ENCODE measurements around the gene VANGL1. TPM values are rescaled to one million over a fixed set of nuclear protein-coding genes. Genes with fewer than 3 reads are reported as not detected.

Gene VANGL1
- total RNA-seq, 1 donor from 2014 or later: 16.0 TPM

DNA sequence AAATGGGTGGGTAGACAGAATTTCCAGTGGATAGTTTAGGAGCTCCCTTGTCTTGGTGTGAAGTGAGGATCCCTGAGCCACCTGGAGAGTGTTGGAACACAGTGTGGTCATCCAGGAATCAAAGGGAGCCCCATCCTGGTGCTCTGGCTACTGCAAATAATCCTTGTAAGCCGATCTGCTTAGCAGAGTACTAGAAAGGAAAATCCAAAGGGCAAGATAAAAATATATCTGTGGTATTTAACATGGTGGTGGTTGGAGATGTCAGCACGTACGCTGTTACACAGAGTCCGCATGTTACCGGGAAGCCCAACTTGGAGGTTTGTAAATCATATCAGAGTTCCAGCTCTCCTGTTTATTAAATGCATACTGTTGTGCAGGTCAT is 39.0 kb downstream of the VANGL1 start:
- no peaks in the 10 kb centered on the region for H3K9me3 Mint-ChIP-seq
- H3K36me3 Mint-ChIP-seq: peaks cover 26% of the 10 kb centered on the region
- H3K4me3 Mint-ChIP-seq: no peak overlapping the region
- H3K27me3 Mint-ChIP-seq (ENCODE audit: low read depth): no peaks in the 10 kb centered on the region
- TF ChIP-seq, protein P1, sequence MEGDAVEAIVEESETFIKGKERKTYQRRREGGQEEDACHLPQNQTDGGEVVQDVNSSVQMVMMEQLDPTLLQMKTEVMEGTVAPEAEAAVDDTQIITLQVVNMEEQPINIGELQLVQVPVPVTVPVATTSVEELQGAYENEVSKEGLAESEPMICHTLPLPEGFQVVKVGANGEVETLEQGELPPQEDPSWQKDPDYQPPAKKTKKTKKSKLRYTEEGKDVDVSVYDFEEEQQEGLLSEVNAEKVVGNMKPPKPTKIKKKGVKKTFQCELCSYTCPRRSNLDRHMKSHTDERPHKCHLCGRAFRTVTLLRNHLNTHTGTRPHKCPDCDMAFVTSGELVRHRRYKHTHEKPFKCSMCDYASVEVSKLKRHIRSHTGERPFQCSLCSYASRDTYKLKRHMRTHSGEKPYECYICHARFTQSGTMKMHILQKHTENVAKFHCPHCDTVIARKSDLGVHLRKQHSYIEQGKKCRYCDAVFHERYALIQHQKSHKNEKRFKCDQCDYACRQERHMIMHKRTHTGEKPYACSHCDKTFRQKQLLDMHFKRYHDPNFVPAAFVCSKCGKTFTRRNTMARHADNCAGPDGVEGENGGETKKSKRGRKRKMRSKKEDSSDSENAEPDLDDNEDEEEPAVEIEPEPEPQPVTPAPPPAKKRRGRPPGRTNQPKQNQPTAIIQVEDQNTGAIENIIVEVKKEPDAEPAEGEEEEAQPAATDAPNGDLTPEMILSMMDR (IDR thresholded peaks at IDR 0.05; ENCODE audit: unreplicated experiment): no peak
- DNase-seq (ENCODE audit: low spot score in 2 of 2, unreplicated experiment in 2 of 2): no peak
- H3K4me1 Mint-ChIP-seq: peaks cover 22% of the 10 kb centered on the region
- no peak overlapping the region for H3K27ac Mint-ChIP-seq

DNA sequence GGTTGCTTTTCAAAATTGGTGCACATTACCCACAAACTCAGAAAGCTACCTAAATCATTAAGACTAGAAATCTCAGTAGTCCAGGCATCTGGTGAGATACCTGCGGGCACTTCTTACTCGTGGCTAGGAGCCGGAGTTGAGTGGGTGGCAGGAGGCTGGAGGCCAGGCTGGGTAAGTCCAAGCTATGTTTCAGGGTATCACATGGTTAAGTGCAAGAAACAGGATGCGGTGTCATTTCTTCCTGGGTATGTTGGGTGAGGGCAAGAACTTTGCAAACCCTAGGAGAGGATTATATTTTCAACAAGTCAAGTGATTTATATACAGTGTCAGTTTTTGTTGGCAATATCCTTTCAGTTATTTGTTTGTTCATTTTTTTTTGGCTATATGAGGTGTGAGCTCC is 41.0 kb downstream of the VANGL1 start:
- Mint-ChIP-seq H3K36me3 (peaks cover 30% of the 10 kb centered on the region), H3K9me3 (no peaks in the 10 kb centered on the region), H3K4me1 (peaks cover 12% of the 10 kb centered on the region), H3K27me3 (ENCODE audit: low read depth) (no peaks in the 10 kb centered on the region), H3K27ac (no peak overlapping the region), H3K4me3 (no peak overlapping the region)
- TF ChIP-seq, protein P1 (IDR thresholded peaks at IDR 0.05; ENCODE audit: unreplicated experiment): no peak
- no peak for DNase-seq (ENCODE audit: low spot score in 2 of 2, unreplicated experiment in 2 of 2)

DNA sequence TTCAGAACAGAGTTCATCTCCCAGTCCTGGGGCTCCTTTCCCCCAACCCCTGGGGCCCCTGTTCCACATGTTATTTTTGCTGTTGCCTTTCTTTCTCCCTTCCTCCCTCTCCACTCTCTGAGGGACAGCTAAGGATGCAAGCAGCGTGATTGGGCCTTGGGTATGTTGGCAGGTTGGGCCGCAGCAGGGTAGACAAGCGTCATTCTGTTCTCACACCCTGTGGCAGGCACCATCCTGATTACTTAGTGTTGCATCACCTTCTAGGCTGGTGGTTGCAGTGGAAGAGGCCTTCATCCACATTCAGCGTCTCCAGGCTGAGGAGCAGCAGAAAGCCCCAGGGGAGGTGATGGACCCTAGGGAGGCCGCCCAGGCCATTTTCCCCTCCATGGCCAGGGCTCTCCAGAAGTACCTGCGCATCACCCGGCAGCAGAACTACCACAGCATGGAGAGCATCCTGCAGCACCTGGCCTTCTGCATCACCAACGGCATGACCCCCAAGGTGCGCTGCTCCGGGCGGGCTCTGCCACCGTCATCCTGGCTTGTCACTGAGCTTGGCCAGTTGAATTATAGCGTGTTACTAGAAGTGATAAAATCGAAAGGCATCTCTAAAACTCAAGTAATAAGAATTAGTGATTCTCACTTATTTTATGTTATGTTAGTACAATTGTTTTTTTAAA is 43.4 kb downstream of the VANGL1 start:
- H3K36me3 Mint-ChIP-seq: peaks cover 34% of the 10 kb centered on the region
- no peaks in the 10 kb centered on the region for H3K9me3 Mint-ChIP-seq
- no peaks in the 10 kb centered on the region for H3K4me1 Mint-ChIP-seq
- no peak overlapping the region for H3K4me3 Mint-ChIP-seq
- H3K27ac Mint-ChIP-seq: no peak overlapping the region
- TF ChIP-seq, protein P1 (IDR thresholded peaks at IDR 0.05; ENCODE audit: unreplicated experiment): no peak
- H3K27me3 Mint-ChIP-seq (ENCODE audit: low read depth): no peaks in the 10 kb centered on the region
- DNase-seq (ENCODE audit: low spot score in 2 of 2, unreplicated experiment in 2 of 2): no peak

DNA sequence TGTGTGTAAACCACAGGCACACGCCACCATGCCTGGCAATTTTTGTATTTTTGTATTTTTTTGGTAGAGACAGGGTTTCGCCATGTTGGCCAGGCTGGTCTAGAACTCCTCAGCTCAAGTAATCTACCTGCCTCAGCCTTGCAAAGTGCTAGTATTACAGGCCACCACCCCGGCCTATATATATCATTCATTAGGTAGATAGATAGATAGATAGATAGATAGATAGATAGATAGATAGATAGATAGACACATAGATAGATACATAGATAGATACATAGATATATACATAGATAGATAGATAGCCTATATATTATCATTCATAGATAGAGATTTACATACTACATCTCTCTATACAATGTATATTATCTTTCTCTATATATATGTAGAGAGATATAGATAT is 46.0 kb downstream of the VANGL1 start:
- no peak for DNase-seq (ENCODE audit: low spot score in 2 of 2, unreplicated experiment in 2 of 2)
- H3K27me3 Mint-ChIP-seq (ENCODE audit: low read depth): no peaks in the 10 kb centered on the region
- TF ChIP-seq, protein P1 (IDR thresholded peaks at IDR 0.05; ENCODE audit: unreplicated experiment): no peak
- H3K27ac Mint-ChIP-seq: no peak overlapping the region
- no peaks in the 10 kb centered on the region for H3K9me3 Mint-ChIP-seq
- no peak overlapping the region for H3K4me3 Mint-ChIP-seq
- peaks cover 1% of the 10 kb centered on the region for H3K4me1 Mint-ChIP-seq
- peaks cover 33% of the 10 kb centered on the region for H3K36me3 Mint-ChIP-seq

DNA sequence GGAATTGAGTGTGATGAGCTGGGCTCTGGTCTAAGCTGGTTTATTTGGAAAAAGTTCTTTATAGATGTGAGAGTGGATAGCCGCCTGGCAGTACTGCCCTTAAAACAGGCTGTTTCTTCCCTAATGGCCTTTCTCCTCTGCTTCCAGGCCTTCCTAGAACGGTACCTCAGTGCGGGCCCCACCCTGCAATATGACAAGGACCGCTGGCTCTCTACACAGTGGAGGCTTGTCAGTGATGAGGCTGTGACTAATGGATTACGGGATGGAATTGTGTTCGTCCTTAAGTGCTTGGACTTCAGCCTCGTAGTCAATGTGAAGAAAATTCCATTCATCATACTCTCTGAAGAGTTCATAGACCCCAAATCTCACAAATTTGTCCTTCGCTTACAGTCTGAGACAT is 49.2 kb downstream of the VANGL1 start:
- H3K36me3 Mint-ChIP-seq: peaks cover 19% of the 10 kb centered on the region

More for the DNA sequence above, 49.2 kb downstream of the VANGL1 start:
- Mint-ChIP-seq H3K9me3 (no peaks in the 10 kb centered on the region), H3K27ac (no peak overlapping the region), H3K4me3 (no peak overlapping the region), H3K27me3 (ENCODE audit: low read depth) (no peaks in the 10 kb centered on the region), H3K4me1 (peaks cover 15% of the 10 kb centered on the region)
- no peak for DNase-seq (ENCODE audit: low spot score in 2 of 2, unreplicated experiment in 2 of 2)
- TF ChIP-seq, protein P1 (IDR thresholded peaks at IDR 0.05; ENCODE audit: unreplicated experiment): no peak

Data from mesothelial cell of epicardium (in vitro differentiated cells).